Nephron (organoid): ENCODE data around the gene ZBTB18.
"Not testable (repeated sequence)": the region's sequence is repeated elsewhere in the genome, so short reads cannot be mapped to it uniquely, and the experiment has no call there.

Experiments used
- H3K27ac Mint-ChIP-seq, 3 experiments: 2 replicates each; pipeline ENCODE4 v1.8.0; 2020; ENCODE audit warnings: mixed read lengths in 3 of 3, mild to moderate bottlenecking in 2 of 3, moderate library complexity in 1 of 3
- H3K27me3 Mint-ChIP-seq: 2 replicates; pipeline ENCODE4 v1.8.0; 2021; ENCODE audit warnings: low read depth, mild to moderate bottlenecking, moderate library complexity, mixed read lengths
- H3K36me3 Mint-ChIP-seq: 2 replicates; pipeline ENCODE4 v1.8.0; 2020; ENCODE audit warnings: low read depth, mixed read lengths
- H3K4me1 Mint-ChIP-seq: 2 replicates; pipeline ENCODE4 v1.8.0; 2020; ENCODE audit warnings: mixed read lengths
- H3K4me3 Mint-ChIP-seq, 3 experiments: 2 replicates each; pipeline ENCODE4 v1.8.0; 2020; ENCODE audit warnings: mild to moderate bottlenecking in 3 of 3, mixed read lengths in 3 of 3, moderate library complexity in 2 of 3
- H3K9me3 Mint-ChIP-seq: 2 replicates; pipeline ENCODE4 v1.8.0; 2020; ENCODE audit warnings: mixed read lengths
- CTCF ChIP-seq, 3 experiments: fragments of 200-600 bp; sonication (generic); IDR thresholded peaks; one replicate each; pipeline ENCODE4 v1.5.0; 2021; ENCODE audit warnings: antibody characterized with exemption in 3 of 3; ENCODE audit not compliant: unreplicated experiment in 3 of 3

Gene ZBTB18

GRCh38 chr1:244044423-244044822 is 6.7 kb upstream of the ZBTB18 start:
- Mint-ChIP-seq H3K9me3 (no peaks in the 10 kb centered on the region), H3K27me3 (peaks cover 13% of the 10 kb centered on the region), H3K4me1 (peaks cover 5% of the 10 kb centered on the region), H3K36me3 (no peaks in the 10 kb centered on the region), H3K4me3 (no peak overlapping the region), H3K27ac (no peak overlapping the region)
- no peak for TF ChIP-seq CTCF (IDR thresholded peaks at IDR 0.05; ENCODE audit: unreplicated experiment in 3 of 3)

GRCh38 chr1:244046254-244046653 is 4.8 kb upstream of the ZBTB18 start:
- H3K4me1 Mint-ChIP-seq: peaks cover 22% of the 10 kb centered on the region
- not testable (repeated sequence) for H3K9me3 Mint-ChIP-seq, H3K36me3 Mint-ChIP-seq
- H3K27me3 Mint-ChIP-seq: peaks cover 13% of the 10 kb centered on the region
- H3K27ac Mint-ChIP-seq: peak overlapping the region in 2 of 3 experiments; percentile 92 to 97
- H3K4me3 Mint-ChIP-seq: peak overlapping the region; percentile 36 to 96 (median 96)

- Mint-ChIP-seq H3K9me3 (no peaks in the 10 kb centered on the region), H3K27ac (peak overlapping the region; percentile 71 to 97 (median 92)), H3K36me3 (no peaks in the 10 kb centered on the region), H3K27me3 (peaks cover 13% of the 10 kb centered on the region), H3K4me1 (peaks cover 27% of the 10 kb centered on the region), H3K4me3 (peak overlapping the region; percentile 95 to 96 (median 96))
- TF ChIP-seq CTCF (IDR thresholded peaks at IDR 0.05; ENCODE audit: unreplicated experiment in 3 of 3): no peak
Measured at GRCh38 chr1:244046907-244047611, 4.0 kb upstream of the ZBTB18 start.

GRCh38 chr1:244047621-244048255 is 3.3 kb upstream of the ZBTB18 start:
- peak overlapping the region; percentile 95 to 96 (median 96) for H3K4me3 Mint-ChIP-seq
- H3K27me3 Mint-ChIP-seq: peaks cover 13% of the 10 kb centered on the region
- no peaks in the 10 kb centered on the region for H3K36me3 Mint-ChIP-seq
- TF ChIP-seq CTCF (IDR thresholded peaks at IDR 0.05; ENCODE audit: unreplicated experiment in 3 of 3): no peak
- peaks cover 27% of the 10 kb centered on the region for H3K4me1 Mint-ChIP-seq
- peak overlapping the region; percentile 71 to 97 (median 92) for H3K27ac Mint-ChIP-seq
- no peaks in the 10 kb centered on the region for H3K9me3 Mint-ChIP-seq

- peaks cover 27% of the 10 kb centered on the region for H3K4me1 Mint-ChIP-seq
Measured at GRCh38 chr1:244048256-244049161, 2.6 kb upstream of the ZBTB18 start.

More at GRCh38 chr1:244048256-244049161, 2.6 kb upstream of the ZBTB18 start:
- peak overlapping the region; percentile 71 to 97 (median 92) for H3K27ac Mint-ChIP-seq
- TF ChIP-seq CTCF (IDR thresholded peaks at IDR 0.05; ENCODE audit: unreplicated experiment in 3 of 3): no peak
- peaks cover 13% of the 10 kb centered on the region for H3K27me3 Mint-ChIP-seq
- no peaks in the 10 kb centered on the region for H3K9me3 Mint-ChIP-seq
- H3K36me3 Mint-ChIP-seq: no peaks in the 10 kb centered on the region
- H3K4me3 Mint-ChIP-seq: peak overlapping the region; percentile 95 to 96 (median 96)
